Ramos (cell line): ENCODE data around the gene ERICH6B.

Experiments
- in situ Hi-C: fragments of 300-500 bp; cut with MboI; formaldehyde crosslinking; loops from one replicate; pipeline ENCODE4 v1.14.3; 2022; ENCODE audit warnings: low sequenced_read_pairs; ENCODE audit not compliant: unreplicated experiment

Gene ERICH6B

DNA sequence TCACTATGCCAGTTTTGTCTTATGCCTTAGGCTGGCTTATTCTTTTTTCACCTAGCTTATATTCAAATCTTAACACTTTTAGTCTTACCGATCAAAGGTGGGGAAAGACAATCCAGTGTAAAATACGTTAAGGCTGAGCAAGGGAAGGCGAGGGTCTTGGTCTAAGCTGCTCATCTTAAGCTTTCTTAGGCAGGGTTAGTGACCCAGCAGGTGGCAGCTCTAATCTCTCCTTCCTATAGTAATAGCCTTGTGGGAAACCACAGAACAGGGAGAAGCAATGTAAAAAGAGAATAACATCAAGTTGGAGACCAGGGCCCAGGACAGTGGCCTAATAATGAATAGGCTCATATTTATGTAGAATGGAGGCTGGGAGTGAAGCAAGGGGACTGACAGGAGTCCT lies 104.9 kb downstream of the ERICH6B start:
- in situ Hi-C loops: loop anchor here (25.0 kb wide), 1 partner anchor 802 kb away; no protein-coding TSS in a partner anchor

DNA sequence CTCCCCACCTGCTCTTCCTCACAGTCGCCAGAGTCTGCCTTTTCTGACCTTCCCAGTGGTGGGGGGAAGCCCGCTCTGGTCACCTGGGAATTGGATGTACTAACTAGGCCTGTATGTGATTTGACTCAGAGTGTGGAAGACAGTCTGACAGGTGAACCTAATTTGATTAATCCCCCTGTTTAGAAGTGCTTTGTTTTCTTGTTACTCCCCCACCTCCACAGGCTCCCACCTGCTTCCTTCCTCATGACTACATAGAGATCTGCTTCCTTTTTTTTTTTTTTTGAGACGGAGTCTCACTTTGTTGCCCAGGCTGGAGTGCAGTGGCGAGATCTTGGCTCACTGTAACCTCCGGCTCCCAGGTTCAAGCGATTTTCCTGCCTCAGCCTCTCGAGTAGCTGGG lies 106.8 kb downstream of the ERICH6B start:
- in situ Hi-C loops: loop anchor here (25.0 kb wide), 1 partner anchor 804 kb away; no protein-coding TSS in a partner anchor

- in situ Hi-C loops: loop anchor here (25.0 kb wide), 1 partner anchor 805 kb away; no protein-coding TSS in a partner anchor
Observed at GRCh38 chr13:45506811-45507210, 108.7 kb downstream of the ERICH6B start.

GRCh38 chr13:45503658-45504057 lies 111.9 kb downstream of the ERICH6B start:
- in situ Hi-C loops: loop anchor here (25.0 kb wide), 1 partner anchor 809 kb away; no protein-coding TSS in a partner anchor

GRCh38 chr13:45501175-45501526 lies 114.4 kb downstream of the ERICH6B start:
- in situ Hi-C loops: loop anchor here (25.0 kb wide), 1 partner anchor 811 kb away; no protein-coding TSS in a partner anchor

- in situ Hi-C loops: loop anchor here (25.0 kb wide), 1 partner anchor 812 kb away; no protein-coding TSS in a partner anchor
Observed at GRCh38 chr13:45500492-45501174, 114.9 kb downstream of the ERICH6B start.

- in situ Hi-C loops: no loop called here
Observed at GRCh38 chr13:45496942-45497341, 118.6 kb downstream of the ERICH6B start.

GRCh38 chr13:45492538-45492937 lies 123.0 kb downstream of the ERICH6B start:
- in situ Hi-C loops: no loop called here
